GM23338 (cell line): Measurements from ENCODE around the gene MACO1. TPM values are rescaled to one million over a fixed set of nuclear protein-coding genes. Genes with fewer than 3 reads are reported as not detected.

ENCODE experiments used
- ATAC-seq: fragments of 200-7000 bp; cut with Tn5 transposase; 3 replicates; pipeline ENCODE4 v1.9.1; 2020
- DNase-seq: peaks from one replicate; pipeline ENCODE4 v3.0.0-alpha.2; 2015; ENCODE audit warnings: low spot score
- H2AFZ ChIP-seq: fragments of 200-600 bp; sonication (generic); 2 replicates; pipeline ENCODE4 v1.8.0; 2016; ENCODE audit warnings: antibody characterized with exemption, mild to moderate bottlenecking, moderate library complexity
- H3F3A ChIP-seq: fragments of 200-600 bp; sonication (generic); replicated peaks from 2 replicates; pipeline ENCODE4 v1.8.0; 2017; ENCODE audit warnings: antibody characterized with exemption, mixed run types, low read depth
- H3K27ac ChIP-seq: fragments of 200-600 bp; sonication (generic); 2 replicates; pipeline ENCODE4 v1.6.1; 2016; ENCODE audit warnings: low read depth
- H3K27me3 ChIP-seq: fragments of 200-600 bp; sonication (generic); 2 replicates; pipeline ENCODE4 v1.8.0; 2016; ENCODE audit warnings: mild to moderate bottlenecking, mixed run types, moderate library complexity; ENCODE audit not compliant: insufficient read depth
- H3K36me3 ChIP-seq: fragments of 200-600 bp; sonication (generic); 2 replicates; pipeline ENCODE4 v1.8.0; 2016; ENCODE audit warnings: mild to moderate bottlenecking; ENCODE audit not compliant: insufficient read depth
- H3K4me1 ChIP-seq: fragments of 200-600 bp; sonication (generic); 2 replicates; pipeline ENCODE4 v1.8.0; 2016; ENCODE audit warnings: mild to moderate bottlenecking, moderate library complexity; ENCODE audit not compliant: insufficient read depth
- H3K4me2 ChIP-seq: fragments of 200-600 bp; sonication (generic); 2 replicates; pipeline ENCODE4 v1.7.1; 2017; ENCODE audit warnings: mixed run types
- H3K4me3 ChIP-seq: fragments of 200-600 bp; sonication (generic); 2 replicates; pipeline ENCODE4 v1.6.1; 2016; ENCODE audit warnings: mixed run types
- H3K79me2 ChIP-seq: fragments of 200-600 bp; sonication (generic); replicated peaks from 2 replicates; pipeline ENCODE4 v1.8.0; 2017; ENCODE audit warnings: mild to moderate bottlenecking; ENCODE audit not compliant: insufficient read depth
- H3K9me2 ChIP-seq: fragments of 200-600 bp; sonication (generic); 2 replicates; pipeline ENCODE4 v1.8.0; 2017; ENCODE audit not compliant: insufficient read depth
- H4K20me1 ChIP-seq: fragments of 200-600 bp; sonication (generic); replicated peaks from 2 replicates; pipeline ENCODE4 v1.8.0; 2017; ENCODE audit warnings: mild to moderate bottlenecking; ENCODE audit not compliant: insufficient read depth
- H3K27ac Mint-ChIP-seq: 2 replicates; pipeline ENCODE4 v1.8.0; 2020; ENCODE audit warnings: inconsistent platforms, mild to moderate bottlenecking, moderate library complexity, mixed read lengths
- H3K27me3 Mint-ChIP-seq: 3 replicates; pipeline ENCODE4 v1.8.0; 2022; ENCODE audit warnings: low read depth, mild to moderate bottlenecking, moderate library complexity, mixed read lengths, inconsistent platforms; ENCODE audit not compliant: insufficient read depth, poor library complexity
- H3K36me3 Mint-ChIP-seq: 3 replicates; pipeline ENCODE4 v1.8.0; 2021; ENCODE audit warnings: low read depth, mild to moderate bottlenecking, inconsistent platforms, moderate library complexity, mixed read lengths
- H3K4me1 Mint-ChIP-seq: 3 replicates; pipeline ENCODE4 v1.8.0; 2020; ENCODE audit warnings: mild to moderate bottlenecking, inconsistent platforms, mixed read lengths
- H3K4me3 Mint-ChIP-seq: 3 replicates; pipeline ENCODE4 v1.8.0; 2021; ENCODE audit warnings: moderate library complexity, mild to moderate bottlenecking, inconsistent platforms, mixed read lengths
- H3K9me3 Mint-ChIP-seq: 3 replicates; pipeline ENCODE4 v1.8.0; 2020; ENCODE audit warnings: moderate library complexity, mild to moderate bottlenecking, inconsistent platforms, mixed read lengths
- CREB1 ChIP-seq: fragments of 250-450 bp; sonication (Bioruptor Pico); IDR thresholded peaks from 2 replicates; pipeline ENCODE4 v1.5.0; 2020; ENCODE audit warnings: low read depth, mild to moderate bottlenecking, moderate library complexity
- CTCF ChIP-seq, 2 experiments: fragments of 200-600 bp in 1 of 2; sonication (generic) in 1 of 2; conservative IDR thresholded peaks; 2 replicates each; pipeline versions ENCODE4 v1.5.1 to v1.6.1; 2016 to 2017; ENCODE audit warnings: antibody characterized with exemption in 2 of 2, low read depth in 2 of 2, mild to moderate bottlenecking in 2 of 2, moderate library complexity in 1 of 2
- ETS1 ChIP-seq: IDR thresholded peaks from 2 replicates; pipeline ENCODE4 v1.6.1; 2016; ENCODE audit warnings: antibody characterized with exemption
- EZH2 ChIP-seq: fragments of 200-600 bp; sonication (generic); IDR thresholded peaks from one replicate; pipeline ENCODE4 v1.8.0; 2017; ENCODE audit warnings: antibody characterized with exemption, mild to moderate bottlenecking, low read depth; ENCODE audit not compliant: unreplicated experiment
- EZH2phosphoT487 ChIP-seq: fragments of 200-600 bp; sonication (generic); IDR thresholded peaks from one replicate; pipeline ENCODE4 v1.8.1; 2018; ENCODE audit warnings: antibody characterized with exemption; ENCODE audit not compliant: unreplicated experiment
- JUNB ChIP-seq: IDR thresholded peaks from one replicate; pipeline ENCODE4 v1.6.1; 2016; ENCODE audit warnings: antibody characterized with exemption; ENCODE audit not compliant: unreplicated experiment
- NANOG ChIP-seq: IDR thresholded peaks from 2 replicates; pipeline ENCODE4 v1.6.1; 2016; ENCODE audit warnings: antibody characterized with exemption, borderline replicate concordance
- POLR2AphosphoS5 ChIP-seq: IDR thresholded peaks from 2 replicates; pipeline ENCODE4 v1.6.1; 2016; ENCODE audit warnings: antibody characterized with exemption, low read depth
- REST ChIP-seq: IDR thresholded peaks from one replicate; pipeline ENCODE4 v1.6.1; 2018; ENCODE audit warnings: antibody characterized with exemption; ENCODE audit not compliant: unreplicated experiment
- STAT1 ChIP-seq: IDR thresholded peaks from one replicate; pipeline ENCODE4 v1.6.1; 2016; ENCODE audit warnings: antibody characterized with exemption; ENCODE audit not compliant: unreplicated experiment
- ZNF114 ChIP-seq: fragments of 250-450 bp; sonication (Bioruptor Pico); IDR thresholded peaks from 2 replicates; pipeline ENCODE4 v1.5.0; 2020; ENCODE audit warnings: mild to moderate bottlenecking, moderate library complexity
- ZNF331 ChIP-seq: fragments of 250-450 bp; sonication (Bioruptor Pico); IDR thresholded peaks from 2 replicates; pipeline ENCODE4 v1.5.0; 2020; ENCODE audit warnings: low read depth, mild to moderate bottlenecking, moderate library complexity
- ZNF462 ChIP-seq: fragments of 250-450 bp; sonication (Bioruptor Pico); IDR thresholded peaks from 2 replicates; pipeline ENCODE4 v1.5.0; 2020; ENCODE audit warnings: mild to moderate bottlenecking, moderate library complexity
- polyA plus RNA-seq: library from polyadenylated mRNA; unstranded; fragments of >200 nt; fragmentation: Nextera tagmentation; extraction: Ambion mirVana; gene quantifications from 2 replicates; pipeline ENCODE4 v1.2.1, GENCODE V29; 2016
- total RNA-seq: library from RNA; depleted of rRNA; stranded (reverse); fragments of >200 nt; shearing (Covaris generic); gene quantifications from 2 replicates; pipeline ENCODE4 v1.2.3, GENCODE V29; 2014

The MACO1 gene
- total and polyA plus RNA-seq, 2 experiments from 2014 or later: 9.8 to 10.6 TPM

- H3K27me3 ChIP-seq: no peaks in the 10 kb centered on the region
- H3K4me1 Mint-ChIP-seq: no peaks in the 10 kb centered on the region
- no peak overlapping the region for H3K27ac Mint-ChIP-seq
- H3K4me3 Mint-ChIP-seq: no peak overlapping the region
- no peak for TF ChIP-seq ZNF462 (CRISPR knock-in tag)
- TF ChIP-seq STAT1: no peak
- TF ChIP-seq NANOG: no peak
- TF ChIP-seq CREB1 (CRISPR knock-in tag): no peak
- no peak for TF ChIP-seq CTCF (conservative IDR thresholded peaks at IDR 0.05; ENCODE audit: low read depth in 2 of 2)
- no peak for TF ChIP-seq JUNB
- TF ChIP-seq ZNF114 (CRISPR knock-in tag): no peak
- TF ChIP-seq EZH2: no peak
- TF ChIP-seq POLR2AphosphoS5: no peak
- no peak for TF ChIP-seq ETS1
- TF ChIP-seq ZNF331 (CRISPR knock-in tag): no peak
- TF ChIP-seq REST: no peak
- TF ChIP-seq EZH2phosphoT487: no peak
- peaks cover 12% of the 10 kb centered on the region for H3K36me3 Mint-ChIP-seq
- no peak for ATAC-seq
- H3F3A ChIP-seq: no peaks in the 10 kb centered on the region
- H3K4me1 ChIP-seq: no peaks in the 10 kb centered on the region
- H3K4me3 ChIP-seq: no peak overlapping the region
- no peaks in the 10 kb centered on the region for H3K36me3 ChIP-seq
- no peak overlapping the region for H3K27ac ChIP-seq
- H3K4me2 ChIP-seq: no peak overlapping the region
- H3K9me3 Mint-ChIP-seq: no peaks in the 10 kb centered on the region
- H3K79me2 ChIP-seq: no peaks in the 10 kb centered on the region
- no peak overlapping the region for H2AFZ ChIP-seq
- no peak for DNase-seq
- H3K27me3 Mint-ChIP-seq: peaks cover 2% of the 10 kb centered on the region
- H4K20me1 ChIP-seq: no peaks in the 10 kb centered on the region
- H3K9me2 ChIP-seq: no peaks in the 10 kb centered on the region; the same call in 1 of the 2 replicates
Observed at GRCh38 chr1:25460020-25460419, 29.3 kb downstream of the MACO1 start.
